Measurements from ENCODE around the gene PPFIA2.
"Not testable (repeated sequence)": the region's sequence is repeated elsewhere in the genome, so short reads cannot be mapped to it uniquely, and the experiment has no call there.

Gene PPFIA2

DNA sequence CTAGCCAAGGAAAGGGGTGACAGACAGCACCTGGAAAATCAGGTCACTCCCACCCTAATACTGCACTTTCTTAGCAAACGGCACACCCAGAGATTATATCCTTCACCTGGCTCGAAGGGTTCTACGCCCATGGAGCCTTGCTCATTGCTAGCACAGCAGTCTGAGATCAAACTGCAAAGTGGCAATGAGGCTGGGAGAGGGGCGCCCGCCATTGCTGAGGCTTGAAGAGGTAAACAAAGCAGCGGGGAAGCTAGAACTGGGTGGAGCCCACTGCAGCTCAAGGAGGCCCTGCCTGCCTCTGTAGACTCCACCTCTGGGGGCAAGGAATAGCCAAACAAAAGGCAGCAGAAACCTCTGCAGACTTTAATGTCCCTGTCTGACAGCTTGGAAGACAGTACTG lies 99.8 kb downstream of the PPFIA2 start:
- not testable (repeated sequence) for DNase-seq

DNA sequence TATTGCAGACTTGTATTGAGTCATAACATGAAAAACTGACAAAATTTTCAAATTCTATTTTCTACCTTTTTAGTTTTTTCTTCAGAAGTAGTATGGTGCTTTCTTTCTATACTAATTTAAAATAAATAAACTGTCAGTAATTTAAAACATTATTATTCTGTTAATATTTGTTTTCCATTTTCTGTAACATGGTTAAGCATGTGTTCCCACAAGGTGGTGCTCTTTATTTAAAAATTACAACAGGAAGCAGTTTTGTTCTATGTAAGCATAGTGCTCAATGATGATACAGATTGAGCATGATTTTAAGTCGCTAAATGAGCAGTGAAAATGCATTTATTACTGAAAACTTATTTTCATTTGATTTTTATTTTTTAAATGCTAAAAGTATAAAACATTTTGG lies 114.6 kb downstream of the PPFIA2 start:
- DNase-seq = no peak

DNA sequence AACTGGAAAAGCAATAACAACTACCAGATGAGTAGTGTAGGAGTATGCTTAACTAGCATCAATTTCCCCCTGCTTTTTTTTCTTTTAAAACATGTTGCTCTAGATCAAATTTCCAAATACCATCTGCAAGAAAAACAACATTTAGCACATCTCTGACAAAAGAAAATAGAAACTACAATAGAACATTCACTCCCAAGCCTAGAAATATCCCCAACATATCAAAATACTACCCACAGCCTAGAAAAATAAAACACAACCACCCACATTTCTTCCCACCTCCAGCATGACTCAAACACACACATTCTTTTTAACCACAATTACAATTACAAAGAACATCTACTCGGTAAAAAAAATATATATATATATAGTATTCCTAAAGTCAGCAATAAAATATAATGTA lies 120.0 kb downstream of the PPFIA2 start:
- no peak for DNase-seq

DNA sequence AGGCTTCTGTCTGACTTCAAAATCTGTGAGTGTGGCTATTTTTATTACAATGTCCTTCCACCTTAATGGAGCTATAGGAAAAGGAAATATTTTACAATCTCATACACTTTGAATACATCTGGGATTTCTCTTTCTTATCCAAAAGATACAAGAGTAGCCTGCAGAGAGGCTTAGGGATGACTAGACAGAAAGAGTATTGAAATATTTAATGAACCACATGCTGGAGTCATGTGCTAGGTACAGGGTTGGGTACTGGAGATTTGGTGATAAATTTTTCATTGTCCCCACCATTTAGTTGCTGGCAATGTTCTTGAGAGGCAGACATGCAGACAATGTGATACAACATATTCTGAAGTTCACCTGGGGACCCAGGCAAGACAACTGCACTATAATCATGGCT lies 126.0 kb downstream of the PPFIA2 start:
- no peak for DNase-seq

DNA sequence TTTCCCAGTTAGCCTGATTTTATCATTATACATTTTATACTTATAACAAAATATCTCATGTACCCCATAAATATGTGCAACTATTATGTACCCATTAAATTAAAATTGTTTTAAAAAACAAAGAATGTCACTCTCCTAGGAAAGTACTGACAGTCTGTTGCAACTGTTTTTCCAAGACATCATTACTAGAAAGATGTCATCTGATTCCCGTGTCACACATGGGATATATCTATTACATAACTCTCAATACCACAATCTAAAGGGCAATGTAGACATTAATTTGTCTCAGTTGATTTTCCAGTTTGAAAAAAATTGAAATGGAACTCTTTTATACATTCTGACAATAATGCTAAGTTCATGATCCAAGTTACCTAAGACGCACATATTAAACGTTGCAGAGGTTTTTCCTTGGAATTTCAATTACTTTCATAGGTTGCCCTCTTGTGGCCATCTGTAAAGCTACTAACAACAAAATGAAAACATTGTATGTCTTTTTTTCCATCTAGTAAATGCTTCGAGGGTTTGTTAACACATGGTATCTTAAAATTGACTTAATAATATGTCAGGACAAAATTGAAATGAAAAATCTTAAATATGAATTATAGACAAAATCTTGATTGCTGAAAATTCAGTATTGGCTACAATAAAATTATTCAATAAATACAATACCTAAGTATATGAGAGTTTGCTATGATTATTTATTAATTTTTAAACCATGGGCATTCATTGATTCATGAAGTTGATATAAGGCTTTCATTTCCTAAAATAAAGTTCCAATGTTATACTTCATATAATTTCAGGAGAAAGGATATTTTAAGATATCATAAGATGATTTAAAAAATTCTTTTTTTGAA lies 131.6 kb downstream of the PPFIA2 start:
- no peak for DNase-seq

DNA sequence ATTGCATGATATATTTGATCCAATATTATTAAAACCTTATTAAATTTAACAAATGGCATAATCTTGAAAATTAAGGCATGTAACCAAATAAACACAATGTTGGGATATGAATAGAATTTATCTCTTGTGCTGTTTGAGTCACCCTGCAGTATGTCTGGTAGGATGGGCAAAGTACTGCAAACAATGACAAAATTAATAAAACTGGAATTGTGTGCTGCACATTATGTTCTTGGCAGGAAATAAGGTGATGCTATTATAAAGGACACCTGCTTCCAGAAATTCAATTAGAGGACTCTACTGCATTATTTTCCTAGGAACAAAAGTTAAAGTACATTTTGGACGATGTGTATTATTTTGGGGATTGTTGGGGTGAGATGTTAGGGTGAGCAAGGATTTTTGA lies 132.7 kb downstream of the PPFIA2 start:
- DNase-seq = no peak

DNA sequence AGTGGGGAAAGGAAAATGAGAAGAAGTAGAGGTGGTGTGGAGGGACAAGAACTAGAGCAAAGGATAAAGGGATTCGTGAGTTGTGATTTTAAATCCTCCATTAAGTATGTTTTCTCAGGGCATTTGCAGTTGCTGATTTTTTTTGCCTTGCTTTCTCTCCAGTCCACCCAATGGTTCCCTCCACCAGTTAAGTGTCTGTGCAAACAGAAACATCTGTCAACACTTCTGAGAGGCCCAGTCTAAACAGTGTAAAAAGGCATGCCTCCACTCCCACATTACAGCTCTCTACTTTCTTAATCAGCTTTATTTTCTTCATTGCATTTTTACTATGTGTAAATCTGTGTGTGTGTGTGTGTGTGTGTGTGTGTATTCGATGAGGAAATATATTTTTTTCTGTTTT lies 141.2 kb downstream of the PPFIA2 start:
- no peak for DNase-seq

DNA sequence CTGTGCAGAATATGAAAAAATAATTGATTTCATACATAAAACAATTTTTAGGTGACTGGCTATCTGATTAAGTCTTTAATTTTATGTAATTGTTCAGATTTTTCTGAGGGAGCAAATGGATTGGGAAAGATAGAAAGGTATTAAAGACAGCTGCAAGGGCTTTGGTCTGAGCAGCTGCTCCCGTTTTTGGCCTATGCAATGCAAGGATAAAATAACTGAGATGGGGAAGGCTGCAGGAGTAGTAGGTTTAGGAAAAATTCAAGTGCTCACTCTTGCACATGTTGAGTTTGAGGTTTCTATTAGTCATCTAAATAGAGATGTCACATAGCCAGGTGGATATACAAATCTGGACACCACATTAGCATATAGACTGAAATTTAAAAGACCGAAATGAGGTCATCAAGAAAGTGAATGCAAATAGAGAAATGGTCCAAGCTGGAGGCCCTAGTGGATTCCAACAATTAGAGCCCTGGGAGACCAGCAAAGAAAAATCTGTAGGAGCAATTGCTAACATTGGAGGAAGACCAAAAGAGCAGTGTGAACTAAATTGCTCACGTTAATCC lies 144.0 kb downstream of the PPFIA2 start:
- no peak for DNase-seq

DNA sequence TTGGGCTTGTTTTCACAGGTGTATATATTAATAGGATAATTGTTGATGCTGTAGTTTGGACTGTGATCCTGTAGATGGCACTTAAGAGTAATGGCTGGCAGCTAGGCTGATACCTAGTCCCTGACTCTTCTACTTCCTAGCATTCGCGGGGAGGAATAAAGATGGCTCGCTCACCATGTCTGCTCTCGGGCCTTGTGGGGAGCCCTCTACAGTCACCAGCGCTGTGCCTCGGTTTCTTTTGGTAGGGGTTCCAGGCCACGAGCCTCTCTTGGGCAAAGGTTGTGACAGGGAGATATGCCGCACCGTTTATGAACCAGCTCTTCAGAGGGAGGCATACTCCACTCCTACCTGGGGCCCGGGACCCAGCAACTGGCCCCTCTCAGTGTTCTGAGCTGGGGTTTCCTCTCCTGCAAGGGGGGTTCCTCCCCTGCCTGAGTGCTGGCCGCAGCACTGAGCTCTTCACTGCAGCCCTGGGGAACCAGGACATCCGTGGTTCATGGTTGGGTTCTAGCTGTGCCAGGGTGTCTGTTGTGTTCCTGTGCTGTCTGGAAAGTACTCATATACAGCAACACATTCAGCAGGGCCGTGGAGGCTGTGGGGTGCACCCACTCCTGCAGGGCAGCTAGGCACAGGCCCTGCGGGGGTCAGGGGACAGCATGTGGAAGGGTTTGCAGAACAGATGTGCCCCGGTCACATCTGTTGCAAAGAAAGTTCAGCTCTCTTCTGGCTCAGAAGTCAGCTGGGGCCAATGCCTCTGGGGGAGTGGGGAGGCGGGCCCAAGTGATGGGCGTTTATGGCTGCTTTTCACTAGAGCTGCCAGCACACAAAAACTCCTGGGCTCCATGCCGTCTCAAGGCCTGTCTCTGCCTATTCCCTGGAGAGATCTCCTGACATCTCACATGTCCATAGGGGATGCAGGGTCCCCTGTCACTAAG lies 147.9 kb downstream of the PPFIA2 start:
- no peak for DNase-seq

DNA sequence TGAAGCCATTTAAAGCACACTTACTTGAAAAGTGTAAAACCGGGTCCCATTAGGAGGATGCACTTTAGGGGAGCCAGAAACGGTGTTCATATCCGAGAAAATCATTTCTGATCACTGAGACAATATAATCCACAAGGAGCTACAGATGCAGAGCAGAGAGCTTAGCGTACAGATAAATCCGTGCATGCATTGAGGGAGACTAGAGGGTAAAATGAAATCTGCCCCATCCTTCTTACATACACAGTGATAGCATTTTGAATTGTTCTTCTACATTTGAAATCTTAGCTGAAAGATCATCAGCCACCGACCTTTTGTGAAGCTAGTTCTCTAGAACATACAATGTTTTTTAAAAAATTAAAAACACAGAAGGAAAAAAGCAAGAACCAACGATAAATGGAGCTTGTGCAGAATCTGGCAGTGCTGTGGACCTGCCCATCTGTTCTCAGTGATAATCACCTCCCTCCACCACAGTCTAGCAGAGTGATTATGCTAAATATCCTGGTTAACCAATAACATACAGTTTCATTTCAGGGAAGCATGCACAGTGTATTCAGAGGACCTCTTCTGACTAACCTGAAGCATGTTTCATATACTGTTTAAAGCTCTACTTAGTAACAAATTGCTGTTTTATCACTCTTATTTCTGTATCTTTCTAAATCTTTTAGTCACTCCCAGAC lies 161.1 kb downstream of the PPFIA2 start:
- no peak for DNase-seq

DNA sequence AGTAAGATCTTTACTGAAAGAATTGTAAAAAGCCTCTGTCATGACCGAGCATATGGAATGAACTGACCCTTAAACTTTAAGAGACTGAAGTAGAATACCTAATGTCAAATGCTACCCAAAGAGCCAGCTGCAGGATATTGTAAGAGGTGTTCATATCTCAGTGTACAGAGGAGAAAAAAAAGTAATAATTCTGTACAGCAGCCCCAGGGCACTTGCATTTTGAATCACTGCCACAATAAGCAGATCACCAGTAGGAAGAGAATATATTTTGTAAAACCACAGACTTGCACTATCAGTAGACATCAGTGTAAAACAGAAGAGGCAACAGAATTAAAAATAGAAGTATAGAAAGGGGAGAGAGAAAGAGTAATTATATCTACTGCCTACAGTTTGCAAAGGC lies 162.6 kb downstream of the PPFIA2 start:
- DNase-seq = no peak

DNA sequence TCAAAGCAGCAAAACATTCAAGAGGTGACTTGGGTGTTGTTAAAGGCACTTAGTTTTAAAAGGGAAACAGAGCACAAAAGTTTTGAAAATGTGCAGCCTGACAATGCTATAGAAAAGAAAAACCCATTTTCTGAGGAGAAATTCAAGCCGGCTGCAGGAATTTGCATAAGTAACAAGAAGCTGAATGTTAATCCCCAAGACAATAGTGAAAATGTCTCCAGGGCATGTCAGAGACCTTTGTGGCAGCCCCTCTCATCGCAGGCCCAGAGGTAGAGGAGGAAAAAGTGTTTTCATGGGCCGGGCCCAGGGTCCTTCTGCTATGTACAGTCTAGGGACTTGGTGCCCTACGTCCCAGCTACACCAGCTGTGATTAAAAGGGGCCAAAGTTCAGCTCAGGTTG lies 167.9 kb downstream of the PPFIA2 start:
- DNase-seq = no peak

DNA sequence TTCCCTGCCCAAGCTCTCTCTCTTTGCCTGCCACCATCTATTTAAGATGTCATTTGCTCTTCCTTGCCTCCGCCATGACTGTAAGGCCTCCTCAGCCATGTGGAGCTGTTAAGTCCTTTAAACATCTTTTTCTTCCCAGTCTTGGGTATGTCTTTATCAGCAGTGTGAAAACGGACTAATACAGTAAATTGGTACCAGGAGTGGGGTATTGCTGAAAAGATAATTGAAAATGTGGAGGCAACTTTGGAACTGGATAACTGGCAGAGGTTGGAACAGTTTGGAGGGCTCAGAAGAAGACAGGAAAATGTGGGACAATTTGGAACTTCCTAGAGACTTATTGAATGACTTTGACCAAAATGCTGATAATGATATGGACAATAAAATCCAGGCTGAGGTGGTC lies 168.4 kb downstream of the PPFIA2 start:
- DNase-seq = not testable (repeated sequence)

DNA sequence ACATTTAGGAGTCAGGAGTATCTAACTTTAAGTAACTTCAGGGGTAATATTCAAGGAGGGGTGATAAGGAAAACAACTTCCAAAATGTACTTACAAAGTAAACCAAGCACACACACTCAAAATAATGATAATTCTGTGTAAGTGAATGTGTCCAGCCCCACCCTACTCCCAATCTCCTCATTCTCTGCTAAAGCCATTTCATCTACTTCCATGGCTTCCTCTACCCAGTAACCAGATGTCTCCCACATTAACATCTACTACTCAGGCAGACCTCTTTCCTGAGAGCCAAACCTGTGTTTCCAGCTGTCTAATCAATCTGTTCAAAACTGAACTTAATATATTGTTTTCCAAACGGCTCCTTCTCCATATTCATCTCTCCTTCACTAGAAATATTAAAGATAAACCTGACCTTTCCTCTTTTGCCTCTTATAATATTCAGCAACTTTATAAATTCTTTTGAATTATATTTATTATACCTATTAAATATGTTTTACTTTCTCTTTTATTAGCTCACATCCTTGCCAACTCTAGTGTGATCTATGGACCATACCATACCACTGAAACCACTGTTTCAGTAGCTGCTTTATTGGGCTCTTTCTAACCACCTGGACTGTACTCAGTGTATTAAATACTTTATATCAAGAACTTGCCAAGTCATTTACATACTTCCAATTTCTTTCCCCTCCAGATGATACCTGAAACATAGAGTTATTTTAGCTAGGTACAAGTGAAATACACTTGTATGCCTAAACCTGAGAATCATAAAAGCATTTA lies 170.7 kb downstream of the PPFIA2 start:
- no peak for DNase-seq

DNA sequence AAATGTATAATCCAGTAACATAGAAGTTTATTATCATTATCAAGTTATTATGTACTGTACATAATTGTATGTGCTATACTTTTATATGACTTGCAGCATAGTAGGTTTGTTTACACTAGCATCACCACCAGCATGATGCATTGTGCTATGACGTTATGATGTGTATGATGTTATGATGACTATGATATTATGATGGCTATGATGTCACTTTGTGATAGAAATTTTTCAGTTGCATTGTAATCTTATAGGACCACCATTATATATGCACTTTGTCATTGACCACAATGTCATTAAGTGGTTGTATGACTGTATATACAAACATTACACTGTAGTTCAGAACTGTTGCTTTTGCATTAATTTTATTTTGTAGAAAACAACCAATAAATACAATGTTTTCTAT lies 173.4 kb downstream of the PPFIA2 start:
- DNase-seq = no peak

DNA sequence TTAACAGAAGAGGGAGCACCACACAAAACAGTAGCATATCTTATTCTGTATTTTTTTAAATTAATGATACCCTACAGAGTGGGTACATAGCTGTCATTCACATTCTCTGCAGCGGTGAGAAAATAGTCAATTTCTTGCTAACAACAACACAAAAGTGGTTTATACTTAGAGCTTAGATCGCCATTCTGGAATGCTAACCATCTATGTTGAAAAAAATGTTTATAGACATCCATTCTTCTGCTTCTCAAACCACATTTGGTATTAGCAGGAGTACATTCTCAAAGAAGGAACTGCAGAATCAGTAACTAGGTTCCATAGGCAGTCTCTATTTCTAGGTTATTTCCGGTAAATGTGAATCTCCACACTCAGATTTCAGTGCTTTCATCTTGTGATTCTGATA lies 185.9 kb downstream of the PPFIA2 start:
- DNase-seq = no peak

DNA sequence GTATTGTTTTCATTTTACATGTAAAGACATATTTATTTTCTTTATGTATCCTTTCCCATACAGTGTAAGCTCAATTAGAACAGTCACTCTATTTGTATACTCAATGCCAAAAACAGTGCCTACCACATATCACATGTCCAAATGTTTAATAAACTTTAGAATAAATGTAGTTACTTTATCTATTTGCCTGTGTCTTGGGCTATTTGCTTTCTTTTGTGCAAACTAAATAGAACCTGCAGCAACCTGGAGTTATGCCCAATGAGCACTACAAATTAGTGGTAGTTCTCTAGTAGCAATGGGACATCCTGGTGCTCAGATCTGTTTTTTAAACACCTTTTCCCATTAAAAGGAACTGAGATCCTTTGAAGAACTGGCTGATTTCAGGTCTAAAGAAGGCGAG lies 186.7 kb downstream of the PPFIA2 start:
- no peak for DNase-seq

DNA sequence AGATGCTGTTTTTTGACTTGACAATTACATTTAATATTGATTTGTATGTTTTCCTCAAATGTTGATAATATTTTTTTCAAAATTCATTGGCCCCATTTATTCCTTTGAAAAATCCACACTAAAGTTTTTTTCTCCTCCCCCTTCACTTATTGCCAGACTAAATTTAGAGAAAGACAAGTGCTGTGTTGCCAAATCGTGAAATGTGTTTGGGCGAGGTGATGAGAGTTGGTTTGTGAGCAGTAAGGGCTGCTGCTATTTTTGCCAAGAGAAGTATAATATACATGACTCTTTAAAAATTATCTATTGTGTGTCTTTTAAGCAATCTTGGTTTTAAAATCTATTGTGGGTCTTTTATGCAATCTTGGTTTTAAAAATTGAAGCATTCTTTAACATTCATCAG lies 188.9 kb downstream of the PPFIA2 start:
- DNase-seq = no peak

DNA sequence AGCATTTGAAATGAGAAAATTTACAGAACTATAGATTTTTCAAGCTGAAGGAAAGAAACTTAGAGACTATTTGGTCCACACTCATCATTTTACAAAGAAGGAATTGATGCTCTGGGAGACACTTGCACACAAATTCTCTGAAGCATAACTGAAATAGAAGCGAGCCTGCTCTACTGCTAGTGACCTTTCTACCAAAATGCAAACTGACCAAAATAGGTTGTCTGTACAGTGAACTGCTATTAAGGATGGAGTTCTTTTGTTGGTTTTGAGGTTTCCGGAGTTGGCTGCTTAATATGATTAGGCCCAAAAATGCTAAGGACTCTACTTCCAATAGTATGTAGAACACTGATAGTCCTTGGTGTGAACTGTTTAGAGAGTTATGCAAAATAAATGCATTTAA lies 194.9 kb downstream of the PPFIA2 start:
- no peak for DNase-seq

DNA sequence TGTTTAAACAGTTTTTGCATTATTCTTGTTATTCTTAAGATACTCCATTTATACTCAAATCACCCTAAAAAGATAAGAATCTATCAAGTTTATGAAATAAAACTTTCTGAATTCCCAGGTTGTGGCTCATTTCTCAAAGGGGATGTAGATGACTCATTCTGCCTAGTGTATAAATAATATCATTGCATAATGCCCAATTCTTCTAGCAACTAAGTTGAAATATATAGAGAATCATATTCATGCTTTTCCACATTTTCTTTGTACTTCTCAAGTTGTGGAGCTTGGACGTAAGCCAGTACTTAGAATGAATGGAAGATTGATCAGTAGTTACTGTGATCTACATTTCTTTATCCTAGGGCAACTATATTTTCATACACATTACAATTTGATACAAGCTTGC lies 201.1 kb downstream of the PPFIA2 start:
- no peak for DNase-seq

DNA sequence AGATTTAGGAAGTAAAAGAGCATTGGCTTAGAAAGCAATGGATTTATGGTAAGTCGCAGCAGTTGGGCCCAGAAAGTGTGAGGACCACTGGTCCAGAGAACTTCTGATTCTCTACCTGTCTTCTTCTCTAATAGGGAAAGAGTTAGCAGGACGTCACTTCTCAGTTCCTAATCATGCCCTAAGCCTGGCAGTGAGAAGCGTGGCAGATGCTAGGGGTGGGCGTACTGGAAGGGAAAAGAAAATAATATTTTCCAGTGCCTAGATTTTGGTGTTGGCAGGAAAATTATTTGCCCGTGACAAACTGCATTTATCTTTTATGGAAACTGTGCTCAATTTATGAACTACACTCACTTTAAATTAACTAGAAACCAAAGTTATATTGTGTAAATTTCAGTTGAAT lies 212.3 kb downstream of the PPFIA2 start:
- DNase-seq = no peak

DNA sequence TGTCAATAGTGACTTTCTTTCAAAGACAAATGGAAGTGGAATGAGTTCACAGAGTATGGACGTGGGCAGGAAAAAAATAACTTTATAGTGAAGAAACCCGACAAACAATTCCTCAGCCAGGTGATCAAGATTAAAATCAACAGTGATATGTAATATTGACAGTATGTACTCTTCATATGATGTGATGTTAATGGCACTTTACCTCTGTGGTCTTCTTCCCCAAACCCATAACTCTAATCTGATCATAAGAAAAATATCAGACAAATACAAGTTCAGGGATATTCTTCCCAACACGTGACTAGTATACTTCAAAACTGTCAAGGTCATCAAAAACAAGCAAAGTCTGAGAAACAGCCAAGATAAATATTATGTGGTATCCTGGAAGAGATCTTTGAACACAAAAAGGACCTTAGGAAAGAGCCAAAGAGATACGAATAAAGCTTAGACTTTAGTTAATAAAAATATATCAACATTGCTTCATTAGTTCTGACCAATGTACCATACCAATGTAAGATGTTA lies 215.5 kb downstream of the PPFIA2 start:
- DNase-seq = no peak

Data from GOT3 (cell line).